ENCODE results near the gene PHKB. TPM values are rescaled to one million over a fixed set of nuclear protein-coding genes. Genes with fewer than 3 reads are reported as not detected.

Gene PHKB
- total RNA-seq, 1 experiment from 2014 or later = 38.8 TPM

DNA sequence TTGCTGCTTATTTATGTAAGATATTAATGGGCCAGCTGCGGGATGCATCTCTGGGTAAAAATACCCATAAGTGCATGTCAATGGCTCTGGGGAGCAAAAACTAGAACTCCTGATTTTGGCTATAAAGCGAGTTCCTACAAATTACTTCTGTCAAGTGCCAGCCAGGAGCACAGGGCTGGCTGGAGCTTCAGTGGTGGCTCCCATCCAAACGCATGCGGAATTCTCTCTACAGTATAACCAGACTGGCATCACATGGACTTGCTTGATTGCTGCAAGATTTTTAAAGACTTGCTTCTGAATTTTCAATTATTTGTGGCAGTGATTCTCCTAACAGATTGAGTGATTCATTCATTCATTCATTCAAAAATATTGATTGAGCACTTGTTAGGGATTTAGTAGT, 260.9 kb downstream of the PHKB start:
- Histone ChIP-seq H4K8ac (replicated peaks; ENCODE audit: insufficient read length, low read depth, low read length) (no peak overlapping the region), H4K91ac (ENCODE audit: insufficient read length, low read depth, low read length) (no peak overlapping the region), H3K4me2 (ENCODE audit: insufficient read depth, insufficient read length, low read length) (no peak overlapping the region), H3T11ph (ENCODE audit: low read length) (no peak overlapping the region), H2AFZ (ENCODE audit: low read length) (no peak overlapping the region), H2AK5ac (ENCODE audit: insufficient read length, low read length) (no peak overlapping the region), H3K4ac (ENCODE audit: low read depth, low read length) (no peak overlapping the region), H2BK120ac (ENCODE audit: low read depth, low read length, poor library complexity, severe bottlenecking) (no peak overlapping the region), H2BK20ac (ENCODE audit: low read depth, low read length, poor library complexity, severe bottlenecking) (no peak overlapping the region), H2BK5ac (ENCODE audit: insufficient read length, low read length) (no peak overlapping the region), H4K20me1 (ENCODE audit: control insufficient read depth, insufficient read depth, insufficient read length) (no peaks in the 10 kb centered on the region), H2BK12ac (ENCODE audit: insufficient read length, low read depth, low read length) (no peak overlapping the region), H3K23me2 (ENCODE audit: insufficient read length, low read depth, low read length, poor library complexity, severe bottlenecking) (no peaks in the 10 kb centered on the region), H3K14ac (ENCODE audit: insufficient read depth, low read length) (no peak overlapping the region), H3K27ac (ENCODE audit: insufficient read length, low read depth, low read length) (no peak overlapping the region), H3K56ac (ENCODE audit: insufficient read length, low read depth, low read length) (no peak overlapping the region), H3K23ac (ENCODE audit: insufficient read length, low read depth, low read length) (no peak overlapping the region), H3K79me2 (ENCODE audit: insufficient read depth, low read length) (no peaks in the 10 kb centered on the region), H4K5ac (ENCODE audit: insufficient read length, low read depth, low read length) (no peak overlapping the region), H3K9ac (ENCODE audit: extremely low read depth, insufficient read length, low read length) (no peak overlapping the region), H3K27me3 (ENCODE audit: insufficient read depth, low read length) (no peaks in the 10 kb centered on the region), H3K9me3 (ENCODE audit: control insufficient read depth, low read depth, low read length) (no peaks in the 10 kb centered on the region), H3K79me1 (ENCODE audit: insufficient read depth, low read depth, low read length, poor library complexity, severe bottlenecking) (no peaks in the 10 kb centered on the region), H3K4me1 (ENCODE audit: insufficient read depth, low read length) (no peaks in the 10 kb centered on the region; the same call in 1 of the 2 replicates), H3K18ac (ENCODE audit: insufficient read length, low read depth, low read length) (no peak overlapping the region), H2BK15ac (ENCODE audit: low read depth, low read length) (no peak overlapping the region)
- H3K27me3 Mint-ChIP-seq (ENCODE audit: low read depth) = no peaks in the 10 kb centered on the region; the same call in 1 of the 2 replicates
- TF ChIP-seq, protein P1, sequence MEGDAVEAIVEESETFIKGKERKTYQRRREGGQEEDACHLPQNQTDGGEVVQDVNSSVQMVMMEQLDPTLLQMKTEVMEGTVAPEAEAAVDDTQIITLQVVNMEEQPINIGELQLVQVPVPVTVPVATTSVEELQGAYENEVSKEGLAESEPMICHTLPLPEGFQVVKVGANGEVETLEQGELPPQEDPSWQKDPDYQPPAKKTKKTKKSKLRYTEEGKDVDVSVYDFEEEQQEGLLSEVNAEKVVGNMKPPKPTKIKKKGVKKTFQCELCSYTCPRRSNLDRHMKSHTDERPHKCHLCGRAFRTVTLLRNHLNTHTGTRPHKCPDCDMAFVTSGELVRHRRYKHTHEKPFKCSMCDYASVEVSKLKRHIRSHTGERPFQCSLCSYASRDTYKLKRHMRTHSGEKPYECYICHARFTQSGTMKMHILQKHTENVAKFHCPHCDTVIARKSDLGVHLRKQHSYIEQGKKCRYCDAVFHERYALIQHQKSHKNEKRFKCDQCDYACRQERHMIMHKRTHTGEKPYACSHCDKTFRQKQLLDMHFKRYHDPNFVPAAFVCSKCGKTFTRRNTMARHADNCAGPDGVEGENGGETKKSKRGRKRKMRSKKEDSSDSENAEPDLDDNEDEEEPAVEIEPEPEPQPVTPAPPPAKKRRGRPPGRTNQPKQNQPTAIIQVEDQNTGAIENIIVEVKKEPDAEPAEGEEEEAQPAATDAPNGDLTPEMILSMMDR (conservative IDR thresholded peaks at IDR 0.05) = no peak
- WGBS (ENCODE audit: extremely low coverage, insufficient read length, low lambda C conversion rate) = no CpG with 5 or more reads among the region's 4 CpGs
- DNase-seq = no peak
- no peaks in the 10 kb centered on the region for H3K36me3 Mint-ChIP-seq (ENCODE audit: insufficient read depth in 1 of 3, low read depth in 3 of 3)
- H3K4me1 Mint-ChIP-seq = peaks cover 10 to 11% of the 10 kb centered on the region in 2 experiments
- H3K9me3 Mint-ChIP-seq = no peaks in the 10 kb centered on the region
- H3K27ac Mint-ChIP-seq = no peak overlapping the region
- H3K4me3 Mint-ChIP-seq = no peak overlapping the region
